HG02981 (cell line): Measurements from ENCODE around the gene OLFM1.
"Not testable (repeated sequence)": the region's sequence is repeated elsewhere in the genome, so short reads cannot be mapped to it uniquely, and the experiment has no call there.

ENCODE experiments used
- ATAC-seq: cut with Tn5 transposase; IDR thresholded peaks from one replicate; pipeline ENCODE4 v1.9.1; 2021; ENCODE audit warnings: mild to moderate bottlenecking, moderate library complexity; ENCODE audit not compliant: unreplicated experiment

The OLFM1 gene

DNA sequence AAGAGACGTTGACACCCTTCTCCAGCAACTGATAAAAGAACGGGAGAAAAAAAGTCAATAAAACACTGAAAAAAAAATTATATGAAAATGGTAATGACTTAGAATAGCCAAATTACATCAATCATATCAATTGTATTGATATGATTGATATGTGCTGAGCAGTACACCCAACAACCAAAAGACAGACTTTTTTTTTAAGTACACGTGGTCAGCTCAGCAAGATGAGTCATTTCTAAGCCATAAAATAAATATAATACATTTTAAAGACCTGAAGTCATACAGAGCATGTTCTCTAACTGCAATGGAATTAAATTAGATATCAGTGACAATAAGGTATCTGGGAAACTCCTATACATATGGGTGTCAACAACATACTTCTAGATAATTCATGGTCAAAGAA, 30.9 kb upstream of the OLFM1 start:
- no peak for ATAC-seq

DNA sequence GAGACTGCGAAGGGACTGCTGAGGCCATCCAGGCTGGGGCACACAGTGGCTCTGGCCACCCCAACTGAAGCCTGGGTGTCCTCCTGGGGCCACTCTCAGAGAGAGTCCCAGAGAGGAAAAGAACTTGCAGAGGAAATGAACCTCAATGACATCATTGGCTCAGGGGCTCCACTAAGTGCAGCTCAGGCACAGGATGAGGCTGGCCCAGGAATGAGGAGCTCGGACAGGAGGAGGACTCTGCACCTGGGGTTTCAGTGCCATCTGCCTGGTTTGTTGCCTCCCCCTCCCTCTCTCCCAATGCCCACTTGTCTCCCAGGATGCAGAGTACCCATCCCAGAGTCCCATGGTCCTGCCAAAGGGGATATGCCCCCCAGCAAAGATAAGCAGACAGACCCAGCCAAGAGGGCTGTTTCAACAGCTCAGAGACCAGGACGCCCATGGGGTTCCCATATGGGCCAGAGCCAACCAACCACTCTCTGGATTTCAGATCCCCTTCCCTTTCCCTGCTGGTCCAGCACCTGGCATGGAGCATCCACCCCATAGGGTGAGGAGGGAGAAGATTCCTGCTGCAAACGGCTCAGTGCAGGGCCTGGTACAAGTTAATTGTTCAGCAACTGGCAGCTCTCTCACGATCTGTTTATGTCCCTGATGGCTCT, 26.9 kb upstream of the OLFM1 start:
- no peak for ATAC-seq

DNA sequence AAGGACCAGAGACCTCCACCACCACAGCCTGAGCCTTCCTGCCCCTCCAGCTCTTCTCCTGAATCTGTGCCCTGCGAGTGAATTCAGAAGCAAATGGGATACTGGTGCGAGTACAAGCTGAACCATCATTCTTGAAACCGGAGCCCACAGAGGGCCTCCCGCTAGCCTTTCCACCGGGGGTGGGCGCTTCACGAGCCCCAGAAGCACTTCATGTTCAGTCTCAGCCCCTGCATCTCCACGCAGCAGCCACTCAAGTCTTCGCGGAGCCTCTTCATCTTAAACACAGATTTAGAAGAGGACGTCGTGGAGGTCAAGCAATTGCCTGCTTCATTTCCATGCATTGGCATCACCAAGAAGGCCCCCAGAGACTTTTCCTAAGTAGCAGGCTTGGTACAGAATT, 26.0 kb upstream of the OLFM1 start:
- ATAC-seq: no peak

DNA sequence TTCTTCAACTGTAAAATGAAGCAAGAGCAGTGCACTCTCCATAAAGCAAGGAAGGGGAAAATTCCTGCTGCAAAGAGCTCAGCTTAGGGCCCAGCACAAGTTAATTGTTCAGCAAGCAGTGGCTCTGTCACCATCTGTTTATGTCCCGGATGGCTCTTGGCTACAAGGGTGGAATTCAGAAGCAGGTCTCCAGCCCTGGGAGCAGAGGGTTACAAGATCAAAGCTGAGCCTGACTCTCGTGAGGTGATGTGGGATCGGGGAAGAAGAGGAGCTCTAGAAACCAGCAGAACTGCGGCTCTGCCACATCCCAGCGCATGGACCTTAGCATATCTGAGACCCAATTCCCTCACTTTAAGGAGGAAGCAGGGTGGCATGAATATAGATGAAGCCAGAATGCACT, 25.2 kb upstream of the OLFM1 start:
- no peak for ATAC-seq

DNA sequence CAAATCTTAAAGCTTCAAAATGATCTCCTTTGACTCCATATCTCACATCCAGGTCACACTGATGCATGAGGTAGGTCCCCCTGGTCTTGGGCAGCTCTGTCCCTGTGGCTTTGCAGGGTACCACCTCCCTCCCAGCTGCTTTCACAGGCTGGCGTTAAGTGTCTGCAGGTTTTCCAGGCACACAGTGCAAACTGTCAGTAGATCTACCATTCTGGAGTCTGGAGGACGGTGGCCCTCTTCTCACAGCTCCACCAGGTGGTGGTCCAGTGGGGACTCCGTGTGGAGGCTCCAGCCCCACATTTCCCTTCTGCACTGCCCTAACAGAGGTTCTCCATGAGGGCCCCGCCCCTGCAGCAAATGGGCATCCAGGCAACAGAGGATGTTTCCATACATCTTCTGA, 24.0 kb upstream of the OLFM1 start:
- not testable (repeated sequence) for ATAC-seq

DNA sequence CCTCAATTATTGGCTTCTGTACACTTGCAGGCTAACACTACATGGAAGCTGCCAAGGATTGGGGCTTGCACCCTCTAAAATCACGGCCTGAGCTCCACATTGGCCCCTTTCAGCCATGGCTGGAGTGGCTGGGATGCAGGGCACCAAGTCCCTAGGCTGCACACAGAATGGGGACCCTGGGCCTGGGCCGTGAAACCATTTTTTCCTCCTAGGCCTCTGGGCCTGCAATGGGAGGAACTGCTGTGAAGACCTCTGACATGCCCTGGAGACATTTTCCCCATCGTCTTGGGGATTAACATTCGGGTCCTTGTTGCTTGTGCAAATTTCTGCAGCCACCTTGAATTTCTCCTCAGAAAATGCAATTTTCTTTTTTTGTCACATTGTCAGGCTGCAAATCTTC, 23.6 kb upstream of the OLFM1 start:
- ATAC-seq: not testable (repeated sequence)

DNA sequence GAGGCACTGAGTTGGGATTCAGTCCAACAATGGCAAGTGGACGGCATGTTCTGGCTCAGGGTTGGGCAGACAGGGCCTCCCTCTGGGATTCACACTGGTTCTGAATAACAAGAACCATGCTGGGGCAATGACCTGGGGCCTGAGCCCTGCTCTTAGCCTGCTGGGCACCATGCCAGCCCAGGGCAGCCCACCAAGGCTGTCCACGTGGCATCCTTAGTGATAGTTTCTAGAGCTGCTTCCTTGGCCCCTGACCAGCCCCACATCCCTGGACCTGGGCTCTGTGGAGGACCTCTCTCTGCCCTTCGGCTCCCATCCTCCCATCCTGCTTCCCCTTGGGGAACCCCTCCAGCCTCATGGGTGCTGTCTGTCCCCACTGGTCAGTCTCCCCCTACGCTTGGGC, 22.3 kb upstream of the OLFM1 start:
- no peak for ATAC-seq

DNA sequence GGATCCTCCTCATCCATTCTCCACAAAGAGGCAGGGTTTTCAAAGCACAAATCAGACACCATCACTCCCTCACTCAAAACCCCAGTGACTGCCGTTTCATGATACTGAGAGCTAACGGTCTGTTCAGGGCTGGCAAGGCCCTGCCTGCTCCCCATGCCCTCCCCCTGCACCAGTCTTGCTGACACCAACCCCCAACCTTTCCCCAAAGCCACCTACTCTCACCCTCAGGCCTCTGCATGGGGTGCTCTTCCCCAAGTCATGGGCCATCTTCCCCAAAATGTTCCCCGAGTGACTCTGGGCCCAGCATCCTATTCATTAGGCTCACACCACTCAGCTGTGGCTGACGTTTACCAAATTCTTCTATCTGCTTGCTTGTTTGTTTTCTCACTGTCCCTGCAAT, 21.7 kb upstream of the OLFM1 start:
- ATAC-seq: no peak

DNA sequence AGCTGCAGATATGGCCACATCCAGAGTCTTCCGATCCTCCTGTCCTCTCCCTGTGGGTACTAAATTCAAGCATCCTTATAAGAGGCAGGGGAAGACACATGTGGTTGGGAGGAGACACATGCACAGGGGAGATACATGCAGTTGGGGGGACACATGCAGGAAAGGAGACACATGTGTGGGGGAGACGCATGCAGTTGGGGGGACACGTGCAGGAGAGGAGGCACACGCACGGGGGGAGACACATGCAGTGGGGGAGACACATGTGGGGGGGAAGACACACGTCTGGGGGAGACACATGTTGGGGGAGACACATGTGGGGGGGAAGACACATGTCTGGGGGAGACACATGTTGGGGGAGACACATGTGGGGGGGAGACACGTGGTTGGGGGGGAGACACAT, 21.2 kb upstream of the OLFM1 start:
- ATAC-seq: no peak

DNA sequence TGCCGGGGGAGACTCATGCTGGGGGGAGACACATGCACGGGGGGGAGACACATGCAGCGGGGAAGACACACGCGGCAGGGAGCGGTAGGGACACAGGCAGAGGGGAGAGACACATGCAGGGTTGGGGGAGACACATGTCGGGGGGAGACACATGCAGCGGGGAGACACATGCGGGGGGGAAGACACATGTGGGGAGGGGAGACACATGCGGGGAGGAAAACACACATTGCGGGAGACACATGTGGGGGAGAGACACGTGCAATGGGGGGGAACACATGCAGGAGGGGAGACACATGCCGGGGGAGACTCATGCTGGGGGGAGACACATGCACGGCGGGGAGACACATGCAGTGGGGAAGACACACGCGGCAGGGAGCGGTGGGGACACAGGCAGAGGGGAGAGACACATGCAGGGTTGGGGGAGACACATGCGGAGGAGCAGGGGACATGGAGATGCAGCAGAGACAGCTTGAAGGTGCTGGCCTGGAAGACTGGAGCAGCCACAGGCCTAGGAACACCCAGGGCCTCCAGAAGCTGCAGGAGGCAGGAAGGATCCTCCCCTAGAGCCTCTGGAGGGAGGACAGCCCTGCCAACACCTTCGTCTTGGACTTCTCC, 20.3 kb upstream of the OLFM1 start:
- ATAC-seq: no peak

DNA sequence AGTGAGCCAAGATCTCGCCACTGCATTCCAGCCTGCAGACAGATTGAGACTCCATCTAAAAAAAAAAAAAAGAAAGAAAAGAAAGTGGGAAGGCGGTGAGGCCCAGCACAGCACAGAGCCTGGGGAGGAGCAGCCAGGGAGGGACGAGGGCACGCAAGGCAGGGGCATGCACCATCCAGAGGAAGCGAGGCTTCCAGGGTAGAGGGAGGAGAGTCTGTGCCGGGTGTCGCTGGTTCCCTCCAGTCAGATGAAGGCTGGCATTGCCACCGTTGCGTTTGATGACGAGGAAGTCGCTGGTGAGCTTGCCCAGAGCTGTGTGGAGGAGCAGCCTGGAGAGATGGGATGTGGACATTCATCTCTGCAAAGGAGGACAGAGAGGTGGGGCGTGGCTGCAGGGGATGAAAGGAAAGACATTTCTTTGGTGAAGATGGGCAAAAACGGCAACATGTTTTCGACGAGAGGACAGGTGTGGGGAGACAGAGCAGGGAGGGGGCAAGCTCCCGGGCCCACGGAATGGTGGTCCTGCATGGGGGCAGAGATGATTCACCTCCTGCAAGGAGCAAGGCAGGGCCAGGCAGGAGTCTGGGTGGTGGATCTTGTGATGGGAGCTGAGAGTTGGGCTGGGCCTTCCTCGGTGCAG, 18.6 kb upstream of the OLFM1 start:
- no peak for ATAC-seq

DNA sequence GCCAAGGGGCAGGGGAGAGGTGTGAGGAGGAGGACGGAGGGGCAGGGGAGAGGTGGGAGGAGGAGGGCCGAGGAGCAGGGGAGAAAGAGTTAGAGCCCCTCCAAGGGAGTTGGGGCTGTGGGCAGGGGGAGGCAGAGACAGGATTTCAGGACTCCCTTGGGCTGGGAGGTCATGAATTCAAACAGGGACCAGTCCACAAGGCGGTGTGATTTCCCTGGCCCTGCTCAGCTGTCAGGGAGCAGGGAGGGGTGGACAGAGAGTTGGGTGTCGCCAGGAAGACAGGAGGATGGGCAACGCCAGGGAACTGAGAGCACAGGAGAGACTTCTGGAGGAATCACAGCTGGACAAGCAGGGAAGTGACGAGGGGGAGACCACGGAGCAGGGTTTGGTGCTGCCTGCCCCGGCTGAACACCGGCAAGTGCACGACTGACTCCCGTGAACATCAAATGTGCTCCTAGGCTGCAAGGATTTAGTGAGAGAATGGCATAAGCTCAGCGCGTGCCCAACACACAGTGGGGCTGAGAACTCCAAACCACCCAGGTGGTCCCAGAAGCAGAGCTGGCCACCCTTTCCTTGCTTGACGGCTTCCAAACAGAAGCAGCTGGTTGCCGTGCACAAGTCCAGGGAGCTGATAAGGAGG, 17.8 kb upstream of the OLFM1 start:
- no peak for ATAC-seq

DNA sequence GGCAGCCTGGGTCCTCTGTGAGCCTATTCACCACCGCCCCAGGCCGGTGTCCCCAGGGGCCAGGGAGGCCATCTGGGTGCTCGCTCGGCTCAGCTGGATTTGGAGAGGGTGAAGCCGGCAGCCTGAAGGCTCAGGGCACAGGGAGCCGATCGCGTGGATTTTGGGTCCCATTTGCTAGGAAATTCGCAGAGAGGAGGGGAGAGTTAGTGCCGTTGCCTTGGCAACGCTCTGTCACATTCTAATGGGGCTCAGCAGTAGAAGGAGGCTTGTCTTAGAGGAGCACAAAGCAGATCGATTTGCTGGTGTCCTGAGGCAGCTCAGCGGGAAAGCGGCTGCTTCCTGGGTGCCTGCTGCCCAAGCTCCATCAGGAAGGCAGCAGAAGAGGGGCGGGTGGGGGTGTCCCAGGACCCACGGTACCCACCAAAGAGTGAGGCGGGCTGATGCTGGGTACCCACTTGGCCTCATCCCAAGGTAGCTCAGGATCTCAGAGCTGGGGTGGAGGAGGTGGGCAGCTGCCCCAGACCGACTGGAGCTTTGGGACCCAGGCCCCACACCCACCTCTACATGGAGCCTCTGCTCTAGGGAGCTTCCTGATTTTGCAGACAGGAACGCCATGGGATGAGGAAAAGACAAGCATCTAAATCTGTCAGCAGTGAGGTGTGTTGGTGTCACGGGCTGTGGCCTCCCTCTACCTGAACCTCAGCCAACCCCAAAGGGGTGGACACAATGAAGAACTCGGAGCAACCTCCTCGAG, 17.1 kb upstream of the OLFM1 start:
- ATAC-seq: no peak

DNA sequence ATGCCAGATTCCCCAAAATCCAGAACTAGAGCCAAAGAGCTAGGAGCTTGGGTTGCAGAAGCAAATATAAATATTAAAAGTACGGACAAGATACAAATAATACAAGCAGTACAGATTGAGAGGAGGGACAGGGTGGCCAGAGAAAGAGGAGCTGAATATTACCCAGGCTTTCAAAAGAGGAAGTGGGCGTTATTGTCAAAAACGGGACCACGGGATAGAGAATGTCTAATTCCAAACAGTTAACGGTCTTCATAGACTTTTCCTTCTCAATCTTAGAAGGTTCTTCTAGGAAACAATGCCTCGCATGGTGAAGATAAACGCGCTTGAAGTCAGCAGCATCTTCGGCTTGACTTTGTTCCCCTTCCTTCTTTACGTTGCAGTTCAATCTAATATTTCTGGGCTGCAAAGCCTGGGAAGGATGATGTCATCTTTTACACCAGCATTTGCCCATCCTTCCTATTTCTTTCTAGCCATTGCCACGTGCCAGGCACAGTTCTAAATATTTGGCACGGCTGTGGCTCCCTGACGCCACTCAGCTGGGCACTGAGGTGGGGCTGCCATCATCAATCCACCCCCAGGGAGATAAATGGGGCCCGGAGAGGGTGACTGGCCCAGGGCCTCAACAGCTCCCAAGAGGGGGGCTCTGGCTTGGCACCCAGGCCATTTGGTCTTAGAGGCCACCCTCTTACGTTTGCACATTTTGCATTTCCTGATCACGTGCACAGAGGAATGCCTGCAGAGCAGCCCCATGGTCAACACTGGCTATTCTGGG, 16.3 kb upstream of the OLFM1 start:
- ATAC-seq: no peak

DNA sequence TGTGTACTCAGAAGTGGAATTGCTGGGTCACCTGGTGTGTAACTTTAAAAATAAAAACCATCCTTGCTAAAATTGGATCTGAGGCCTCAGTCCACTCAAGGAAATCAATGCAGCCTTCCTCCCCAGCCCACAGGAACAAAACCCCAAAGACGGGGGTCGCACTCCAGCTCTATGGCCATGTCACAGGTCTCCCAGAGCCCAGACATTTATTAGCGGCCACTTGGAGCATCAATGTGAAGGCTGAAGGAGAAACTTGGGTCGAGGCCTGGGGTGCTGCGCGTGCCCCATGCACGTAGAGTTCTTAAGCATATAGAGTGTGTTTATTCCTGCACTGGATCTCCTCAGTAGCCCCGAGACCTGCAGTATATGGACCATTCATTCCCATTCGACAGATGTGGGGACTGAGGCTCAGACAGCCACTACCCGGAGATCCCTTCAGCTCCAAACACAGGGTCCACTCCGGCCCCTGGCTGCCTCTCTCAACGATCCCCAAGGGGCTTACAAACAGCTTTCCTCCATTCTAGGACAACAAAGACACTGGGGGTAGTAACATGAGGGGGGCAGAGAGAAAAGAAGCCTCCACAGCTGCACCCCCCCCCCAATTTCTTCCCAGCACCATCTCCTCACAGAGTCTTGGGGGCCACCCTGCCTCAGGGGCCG, 14.3 kb upstream of the OLFM1 start:
- no peak for ATAC-seq

DNA sequence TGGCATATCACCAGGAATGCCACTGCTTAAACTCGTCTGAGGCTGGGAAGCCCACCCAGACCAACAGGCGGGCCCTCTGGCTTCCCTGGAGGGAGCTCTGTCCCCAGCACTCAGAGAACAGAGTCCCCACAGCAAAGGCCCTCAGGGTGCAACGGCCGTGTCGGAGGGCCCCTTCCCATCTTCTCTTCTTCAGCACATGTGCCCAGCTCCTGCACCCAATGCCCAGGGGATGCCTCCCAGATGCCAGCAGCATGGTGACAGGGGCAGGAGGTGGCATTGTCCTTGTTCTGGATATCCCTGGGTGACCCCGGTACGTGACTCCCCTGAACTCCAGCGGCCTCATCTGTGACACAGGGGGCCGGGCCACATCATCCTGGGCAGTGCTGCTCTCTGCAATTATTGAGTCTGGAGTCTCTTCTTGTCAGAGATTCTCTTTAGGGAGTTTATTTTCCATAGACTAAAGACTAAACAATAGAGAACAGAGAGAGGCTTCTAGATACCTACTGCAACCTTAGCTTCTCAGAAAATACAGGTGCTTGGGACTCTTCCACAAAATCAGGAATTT, 13.6 kb upstream of the OLFM1 start:
- no peak for ATAC-seq

DNA sequence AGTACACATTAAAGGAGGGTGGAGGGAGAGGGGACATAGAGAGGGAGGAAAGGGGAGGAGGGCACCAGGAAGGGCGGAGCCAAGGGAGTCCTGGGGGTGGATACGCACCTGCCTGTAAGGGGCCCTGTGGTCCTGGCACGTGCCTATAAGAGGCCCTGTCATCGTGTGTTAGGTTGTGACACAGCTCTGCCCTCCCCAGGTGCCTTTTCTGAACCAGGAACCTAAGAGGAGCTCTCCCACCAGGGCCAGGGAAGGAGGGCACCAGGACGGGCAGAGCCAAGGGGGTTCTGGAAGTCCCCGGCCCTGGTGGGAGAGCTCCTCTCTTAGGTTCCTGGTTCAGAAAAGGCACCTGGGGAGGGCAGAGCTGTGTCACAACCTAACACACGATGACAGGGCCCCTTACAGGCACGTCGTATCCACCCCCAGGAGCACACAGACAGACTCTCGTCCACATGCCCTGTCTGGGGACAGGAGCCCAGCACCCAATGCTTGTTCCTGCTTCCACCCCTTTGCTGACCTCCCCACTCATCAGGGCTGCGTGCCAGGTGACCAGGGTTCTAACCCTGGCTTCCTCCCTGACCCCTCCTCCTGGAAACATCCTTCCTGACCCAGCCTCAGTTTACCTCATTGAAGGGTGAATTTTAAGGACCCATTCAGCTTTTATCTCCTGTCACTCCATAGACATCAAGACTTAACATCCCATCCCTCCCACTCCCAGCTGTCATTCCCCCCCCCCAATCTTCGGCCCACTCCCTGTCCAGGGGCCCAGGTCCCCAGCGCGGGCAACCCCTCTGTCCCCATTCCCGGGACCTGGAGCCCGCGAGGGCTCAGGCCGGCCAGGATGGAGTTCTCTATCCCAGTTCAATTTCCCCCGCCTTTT, 12.9 kb upstream of the OLFM1 start:
- ATAC-seq: no peak

DNA sequence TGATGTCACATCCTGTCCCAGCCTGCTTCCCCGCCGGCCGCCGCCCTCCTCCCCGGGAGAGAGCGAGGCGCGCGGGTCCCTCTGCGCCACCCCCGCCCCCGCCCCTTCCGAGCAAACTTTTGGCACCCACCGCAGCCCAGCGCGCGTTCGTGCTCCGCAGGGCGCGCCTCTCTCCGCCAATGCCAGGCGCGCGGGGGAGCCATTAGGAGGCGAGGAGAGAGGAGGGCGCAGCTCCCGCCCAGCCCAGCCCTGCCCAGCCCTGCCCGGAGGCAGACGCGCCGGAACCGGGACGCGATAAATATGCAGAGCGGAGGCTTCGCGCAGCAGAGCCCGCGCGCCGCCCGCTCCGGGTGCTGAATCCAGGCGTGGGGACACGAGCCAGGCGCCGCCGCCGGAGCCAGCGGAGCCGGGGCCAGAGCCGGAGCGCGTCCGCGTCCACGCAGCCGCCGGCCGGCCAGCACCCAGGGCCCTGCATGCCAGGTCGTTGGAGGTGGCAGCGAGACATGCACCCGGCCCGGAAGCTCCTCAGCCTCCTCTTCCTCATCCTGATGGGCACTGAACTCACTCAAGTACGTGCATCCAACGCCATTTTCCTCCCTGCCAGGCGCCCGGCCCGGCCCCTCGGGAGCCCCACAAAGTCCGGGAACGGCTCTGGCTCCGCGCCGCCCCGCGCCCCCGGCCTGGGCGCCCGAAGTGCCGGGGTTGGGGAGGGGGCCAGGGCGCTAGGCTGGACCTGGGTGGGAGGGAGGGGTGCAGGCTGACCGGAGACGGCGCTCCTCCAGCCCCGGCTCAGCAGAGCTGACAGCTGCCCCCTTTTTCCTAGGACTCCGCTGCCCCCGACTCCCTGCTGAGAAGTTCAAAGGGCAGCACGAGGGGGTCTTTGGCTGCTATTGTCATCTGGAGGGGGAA, 12.0 kb upstream of the OLFM1 start:
- ATAC-seq: no peak
